ENCODE data around the gene DPH2.

Gene DPH2

GRCh38 chr1:43944860-43945259 is 24.9 kb upstream of the DPH2 start:
- DNase-seq (ENCODE audit: low read depth) = no peak
- H3K4me3 ChIP-seq (ENCODE audit: low read length) = no peak overlapping the region
- TF ChIP-seq CTCF (IDR thresholded peaks at IDR 0.05; ENCODE audit: insufficient read depth, low read depth, low read length, missing control alignments) = no peak

DNA sequence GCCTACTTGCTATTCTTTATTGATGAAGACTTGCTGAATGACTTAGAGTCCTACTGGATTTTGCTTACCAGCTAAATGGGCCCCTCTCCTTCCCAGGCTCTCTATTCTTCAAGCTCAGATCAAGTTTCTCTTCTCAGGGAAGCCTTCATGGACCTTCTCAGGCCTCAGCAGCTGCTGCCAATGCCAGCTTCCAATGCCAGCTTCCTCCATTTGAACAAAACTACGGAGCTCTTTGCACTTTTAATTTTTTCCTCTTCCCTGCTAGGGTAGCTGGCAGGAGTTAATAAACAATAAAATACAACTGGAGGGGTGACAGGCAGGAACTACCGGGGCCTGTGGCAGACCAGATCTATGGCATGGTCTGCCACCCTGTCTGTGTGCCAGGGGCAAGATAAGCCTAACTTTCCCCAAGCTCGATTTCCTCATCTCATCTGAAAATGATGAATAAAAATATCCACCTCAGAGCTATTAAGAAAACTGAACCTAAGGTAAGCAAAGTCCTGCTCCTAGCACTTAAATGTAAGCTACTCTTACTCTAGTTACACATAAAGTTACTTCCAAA is 24.1 kb upstream of the DPH2 start:
- no peak for DNase-seq (ENCODE audit: low read depth)
- H3K4me3 ChIP-seq (ENCODE audit: low read length) = peak overlapping the region; percentile 86
- TF ChIP-seq CTCF (IDR thresholded peaks at IDR 0.05; ENCODE audit: insufficient read depth, low read depth, low read length, missing control alignments) = no peak

- peak; percentile 42 for TF ChIP-seq CTCF (IDR thresholded peaks at IDR 0.05; ENCODE audit: insufficient read depth, low read depth, low read length, missing control alignments)
- peak; percentile 97 for DNase-seq (ENCODE audit: low read depth)
- peak within 1 kb of the TSS; percentile 86 for H3K4me3 ChIP-seq (ENCODE audit: low read length)
These were observed 23.4 kb upstream of the DPH2 start, which contains the start of gene IPO13 for GRCh38 chr1:43946236-43947060. IPO13 (plus strand) TSS chr1:43946950; CDS start chr1:43947601, 651 bp downstream.

- H3K4me3 ChIP-seq (ENCODE audit: low read length) = peak overlapping the region; percentile 86
- no peak for DNase-seq (ENCODE audit: low read depth)
- TF ChIP-seq CTCF (IDR thresholded peaks at IDR 0.05; ENCODE audit: insufficient read depth, low read depth, low read length, missing control alignments) = no peak
These were observed 22.5 kb upstream of the DPH2 start for GRCh38 chr1:43947061-43947873.

DNA sequence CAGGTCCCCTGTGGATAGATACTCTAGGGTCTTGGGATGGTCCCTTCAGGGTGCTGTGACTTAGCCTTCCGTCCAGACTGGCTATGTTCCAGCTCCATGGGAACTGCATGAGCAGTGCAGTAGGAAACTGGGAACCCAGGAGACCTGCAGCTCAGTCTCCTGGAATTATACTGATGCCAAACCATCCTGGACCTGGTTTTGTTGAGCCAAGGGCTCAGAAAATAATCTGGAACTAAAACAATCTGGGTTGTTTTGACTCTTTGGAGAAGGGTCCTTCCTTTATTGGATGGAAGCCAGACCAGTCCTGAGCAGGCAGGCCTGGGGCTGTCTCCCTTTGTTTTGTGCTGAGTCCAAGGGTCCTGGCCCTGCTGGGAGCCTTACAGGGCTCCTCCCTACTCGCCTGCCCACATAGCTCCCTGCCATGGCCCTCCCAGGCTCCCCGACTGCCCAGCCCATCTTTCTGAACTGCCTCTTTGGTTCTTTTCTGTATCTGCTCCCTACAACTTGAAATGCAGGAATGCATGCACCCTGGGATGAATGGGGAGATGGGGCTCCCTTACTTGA is 21.9 kb upstream of the DPH2 start:
- DNase-seq (ENCODE audit: low read depth) = no peak
- peak overlapping the region; percentile 86 for H3K4me3 ChIP-seq (ENCODE audit: low read length)
- no peak for TF ChIP-seq CTCF (IDR thresholded peaks at IDR 0.05; ENCODE audit: insufficient read depth, low read depth, low read length, missing control alignments)

DNA sequence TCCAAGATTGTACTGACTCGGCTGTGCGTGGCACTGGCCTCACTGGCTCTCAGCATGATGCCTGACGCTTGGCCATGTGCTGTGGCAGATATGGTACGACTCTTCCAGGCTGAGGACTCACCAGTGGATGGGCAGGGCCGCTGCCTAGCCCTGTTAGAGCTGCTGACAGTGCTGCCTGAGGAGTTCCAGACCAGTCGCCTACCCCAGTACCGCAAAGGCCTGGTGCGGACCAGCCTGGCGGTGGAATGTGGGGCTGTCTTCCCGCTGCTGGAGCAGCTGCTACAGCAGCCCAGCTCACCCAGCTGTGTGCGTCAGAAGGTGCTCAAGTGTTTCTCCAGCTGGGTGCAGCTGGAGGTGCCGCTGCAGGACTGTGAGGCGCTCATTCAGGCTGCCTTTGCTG is 20.1 kb upstream of the DPH2 start:
- TF ChIP-seq CTCF (IDR thresholded peaks at IDR 0.05; ENCODE audit: insufficient read depth, low read depth, low read length, missing control alignments) = no peak
- no peak overlapping the region for H3K4me3 ChIP-seq (ENCODE audit: low read length)
- DNase-seq (ENCODE audit: low read depth) = no peak

All from epithelial cell of esophagus (primary cell).